Mucosa of rectum (tissue), 2 donors: ENCODE results near the gene TRIM66.

Experiments used
- H3K27ac ChIP-seq, 2 donors: one replicate each; pipeline ENCODE4 v1.7.0; 2013; ENCODE audit warnings: inconsistent platforms in 2 of 2, low read depth in 2 of 2, low read length in 2 of 2
- H3K27me3 ChIP-seq, 2 donors: one replicate each; pipeline ENCODE4 v1.7.0; 2013; ENCODE audit warnings: low read length in 2 of 2; ENCODE audit not compliant: control insufficient read depth in 2 of 2, insufficient read depth in 2 of 2
- H3K36me3 ChIP-seq, 2 donors: one replicate each; pipeline ENCODE4 v1.7.0; 2013; ENCODE audit warnings: low read length in 2 of 2; ENCODE audit not compliant: control insufficient read depth in 2 of 2, insufficient read depth in 2 of 2
- H3K4me1 ChIP-seq, 2 donors: one replicate each; pipeline ENCODE4 v1.7.0; 2013; ENCODE audit warnings: low read length in 2 of 2, mild to moderate bottlenecking in 1 of 2; ENCODE audit not compliant: control insufficient read depth in 2 of 2, insufficient read depth in 2 of 2
- H3K4me3 ChIP-seq, 2 donors: one replicate each; pipeline ENCODE4 v1.7.0; 2013; ENCODE audit warnings: low read length in 2 of 2
- H3K9ac ChIP-seq, 2 donors: one replicate each; pipeline ENCODE4 v1.7.0; 2013; ENCODE audit warnings: low read length in 2 of 2, low read depth in 1 of 2, mild to moderate bottlenecking in 1 of 2
- H3K9me3 ChIP-seq, 2 donors: one replicate each; pipeline ENCODE4 v1.7.0; 2013; ENCODE audit warnings: low read length in 2 of 2; ENCODE audit not compliant: control insufficient read depth in 2 of 2
- donor health status: healthy.
- donor health status: Normal muscosa, but diverticular disease.

The TRIM66 gene

DNA sequence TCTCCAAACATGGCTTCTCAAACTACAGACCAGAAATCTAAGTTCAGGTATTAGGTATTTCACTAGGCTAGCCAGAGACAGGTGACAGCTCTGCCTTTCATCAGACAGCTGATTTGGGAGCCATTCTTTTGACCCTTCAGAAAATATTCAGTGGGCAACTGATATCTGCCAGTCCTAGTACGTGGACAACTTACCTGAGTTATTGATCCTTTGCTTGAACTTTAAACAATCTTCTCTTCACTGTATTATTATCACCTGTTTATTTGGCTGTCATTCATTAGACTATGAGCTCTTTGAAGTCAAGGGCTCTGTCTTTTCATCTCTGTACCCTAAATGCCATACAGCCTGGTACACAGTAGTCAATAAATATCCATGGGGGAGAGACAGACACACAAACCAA is 17.2 kb downstream of the TRIM66 start:
- no peaks in the 10 kb centered on the region for H3K27me3 ChIP-seq
- H3K9me3 ChIP-seq: no peaks in the 10 kb centered on the region
- no peak overlapping the region for H3K27ac ChIP-seq
- H3K4me3 ChIP-seq: no peak overlapping the region
- H3K36me3 ChIP-seq: no peaks in the 10 kb centered on the region
- no peaks in the 10 kb centered on the region for H3K4me1 ChIP-seq
- no peak overlapping the region for H3K9ac ChIP-seq

DNA sequence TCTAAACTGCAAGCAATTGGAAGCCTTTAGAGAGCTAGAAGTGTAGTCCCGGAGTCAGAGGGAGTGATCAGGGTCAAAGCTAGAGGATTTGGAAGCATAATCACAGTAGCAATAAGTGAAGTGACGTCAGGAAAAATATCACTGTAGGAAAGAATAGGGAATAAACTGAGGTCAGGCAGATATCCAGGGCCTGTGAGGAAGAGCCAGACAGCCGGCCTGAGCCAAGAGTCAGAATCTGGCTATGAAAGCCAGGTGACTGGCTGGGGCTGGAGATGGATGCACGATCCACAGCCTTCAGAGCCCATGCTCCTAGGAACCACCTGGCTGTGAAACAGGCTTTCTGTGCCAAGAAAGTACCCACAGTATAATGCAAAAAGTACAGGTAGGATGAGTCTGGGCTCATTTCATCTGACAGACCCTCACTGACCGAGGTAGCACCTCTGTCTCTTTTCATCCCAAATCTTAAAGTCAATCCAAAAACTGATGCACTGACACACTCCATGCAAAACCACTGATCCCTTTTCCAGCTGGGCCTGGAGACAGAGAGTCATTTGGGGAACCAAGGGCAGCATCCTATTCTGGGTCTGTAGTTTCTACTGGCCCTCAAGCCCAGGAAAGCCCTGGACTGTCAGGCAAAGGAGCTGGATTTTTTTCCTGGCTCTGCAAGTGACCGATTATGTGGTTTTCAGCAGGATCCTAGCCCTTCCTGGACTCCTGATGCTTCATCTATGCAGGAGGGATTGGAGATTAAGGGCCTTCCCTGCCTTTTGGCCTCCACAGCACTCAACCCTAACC is 21.3 kb downstream of the TRIM66 start:
- H3K9me3 ChIP-seq: no peaks in the 10 kb centered on the region
- H3K9ac ChIP-seq: no peak overlapping the region
- H3K27ac ChIP-seq: no peak overlapping the region
- no peaks in the 10 kb centered on the region for H3K27me3 ChIP-seq
- H3K36me3 ChIP-seq: no peaks in the 10 kb centered on the region
- no peak overlapping the region for H3K4me3 ChIP-seq
- no peaks in the 10 kb centered on the region for H3K4me1 ChIP-seq

DNA sequence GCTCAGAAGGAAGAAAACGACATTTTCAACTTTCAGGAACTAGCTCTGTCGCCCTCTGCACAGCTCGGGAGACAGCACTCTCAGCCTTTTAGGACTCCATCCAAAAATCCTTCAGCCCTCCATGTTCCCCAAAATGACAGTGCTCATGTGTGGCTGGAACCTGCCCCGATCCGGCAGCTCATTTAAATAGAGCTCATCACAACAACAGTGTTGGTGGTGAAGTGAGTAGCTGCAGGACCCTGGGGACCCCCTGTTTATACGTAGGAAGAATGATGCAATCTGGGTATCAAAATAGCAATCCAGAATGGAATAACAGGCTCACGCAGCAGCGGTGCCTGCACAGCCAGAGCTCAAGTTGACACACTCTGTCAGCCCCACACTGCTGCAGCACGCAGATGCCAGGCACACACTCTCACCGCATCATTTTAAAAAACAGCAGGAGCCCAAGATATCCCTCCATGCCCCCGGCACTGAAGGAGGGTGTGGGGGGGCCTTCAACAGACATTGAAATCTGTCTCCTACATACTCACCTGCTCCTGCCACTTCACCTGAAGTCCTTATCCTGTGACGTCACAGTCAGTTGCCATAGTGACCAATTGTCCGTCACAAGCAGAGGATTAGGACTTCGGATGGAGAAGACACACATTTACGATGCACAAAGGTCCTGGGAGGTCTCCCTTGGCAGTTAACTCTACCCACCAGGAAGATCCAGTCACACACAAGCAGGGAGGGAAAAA is 24.0 kb downstream of the TRIM66 start:
- Histone ChIP-seq H3K4me1 (no peaks in the 10 kb centered on the region), H3K9ac (no peak overlapping the region), H3K36me3 (no peaks in the 10 kb centered on the region), H3K27me3 (no peaks in the 10 kb centered on the region), H3K9me3 (no peaks in the 10 kb centered on the region), H3K27ac (no peak overlapping the region), H3K4me3 (no peak overlapping the region)

DNA sequence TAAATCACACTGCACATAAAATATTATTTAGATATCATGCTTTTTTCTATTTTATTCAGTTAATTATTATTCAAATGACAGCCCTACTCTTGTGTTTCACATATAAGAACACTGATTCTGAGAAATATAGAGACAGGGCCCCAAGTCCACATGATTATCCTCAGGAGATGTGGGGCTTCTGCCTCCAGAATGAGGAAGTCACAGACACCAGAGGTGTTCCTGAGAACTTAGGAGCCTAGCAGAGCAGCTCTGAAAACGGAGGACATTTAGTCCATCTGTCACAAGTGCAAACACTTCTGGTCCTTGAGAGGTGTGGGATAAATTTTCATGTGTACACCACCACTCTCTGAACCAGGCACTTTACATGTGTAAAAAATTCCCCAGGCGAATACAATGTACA is 26.2 kb downstream of the TRIM66 start:
- Histone ChIP-seq H3K4me3 (no peak overlapping the region), H3K27me3 (no peaks in the 10 kb centered on the region), H3K27ac (no peak overlapping the region), H3K9me3 (no peaks in the 10 kb centered on the region), H3K36me3 (peaks cover 0 to 4% of the 10 kb centered on the region in 2 donors), H3K4me1 (no peaks in the 10 kb centered on the region), H3K9ac (no peak overlapping the region)

DNA sequence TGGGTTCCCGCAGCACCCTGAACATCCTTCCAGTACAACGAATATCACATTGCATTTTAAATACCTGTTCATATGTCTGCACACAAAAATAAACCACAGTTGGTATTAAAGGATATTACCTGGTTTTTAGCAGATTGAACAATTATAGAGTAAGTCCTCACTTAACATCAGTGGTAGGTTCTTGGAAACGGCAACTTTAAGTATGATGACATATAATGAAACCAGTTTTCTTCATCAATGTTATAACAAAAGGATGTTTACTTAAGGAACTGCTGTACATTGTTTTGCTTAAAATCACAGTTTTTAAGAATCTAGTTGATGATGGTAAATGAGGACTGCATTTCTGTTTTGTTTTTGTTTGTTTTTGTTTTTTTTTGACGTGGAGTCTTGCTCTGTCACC is 28.0 kb downstream of the TRIM66 start:
- no peak overlapping the region for H3K9ac ChIP-seq
- H3K27ac ChIP-seq: no peak overlapping the region
- H3K36me3 ChIP-seq: peaks cover 4 to 7% of the 10 kb centered on the region in 2 donors
- H3K27me3 ChIP-seq: no peaks in the 10 kb centered on the region
- H3K9me3 ChIP-seq: no peaks in the 10 kb centered on the region
- no peaks in the 10 kb centered on the region for H3K4me1 ChIP-seq
- no peak overlapping the region for H3K4me3 ChIP-seq

DNA sequence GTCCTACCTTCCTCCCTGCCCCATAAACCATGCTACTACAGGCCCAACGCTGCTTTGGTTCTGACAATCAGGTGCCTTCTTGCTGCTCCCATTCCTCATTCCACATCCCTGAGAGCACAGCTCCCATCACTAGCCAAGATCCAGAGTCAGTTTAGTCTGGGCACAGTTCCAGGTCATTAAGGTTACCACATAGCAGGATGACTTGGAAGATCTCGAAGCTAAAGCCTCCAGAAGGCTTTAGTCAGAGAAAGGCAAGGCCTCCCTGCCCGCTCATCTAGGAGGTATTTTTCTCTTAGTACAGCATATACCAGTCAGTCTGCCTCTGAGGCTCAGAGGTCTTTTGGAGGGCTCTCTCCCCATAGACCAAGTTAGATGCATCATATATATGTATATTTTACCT is 30.3 kb downstream of the TRIM66 start:
- Histone ChIP-seq H3K9ac (no peak overlapping the region), H3K27me3 (no peaks in the 10 kb centered on the region), H3K9me3 (no peaks in the 10 kb centered on the region), H3K4me3 (no peak overlapping the region), H3K4me1 (no peaks in the 10 kb centered on the region), H3K27ac (no peak overlapping the region), H3K36me3 (peaks cover 17% of the 10 kb centered on the region in 2 donors)

DNA sequence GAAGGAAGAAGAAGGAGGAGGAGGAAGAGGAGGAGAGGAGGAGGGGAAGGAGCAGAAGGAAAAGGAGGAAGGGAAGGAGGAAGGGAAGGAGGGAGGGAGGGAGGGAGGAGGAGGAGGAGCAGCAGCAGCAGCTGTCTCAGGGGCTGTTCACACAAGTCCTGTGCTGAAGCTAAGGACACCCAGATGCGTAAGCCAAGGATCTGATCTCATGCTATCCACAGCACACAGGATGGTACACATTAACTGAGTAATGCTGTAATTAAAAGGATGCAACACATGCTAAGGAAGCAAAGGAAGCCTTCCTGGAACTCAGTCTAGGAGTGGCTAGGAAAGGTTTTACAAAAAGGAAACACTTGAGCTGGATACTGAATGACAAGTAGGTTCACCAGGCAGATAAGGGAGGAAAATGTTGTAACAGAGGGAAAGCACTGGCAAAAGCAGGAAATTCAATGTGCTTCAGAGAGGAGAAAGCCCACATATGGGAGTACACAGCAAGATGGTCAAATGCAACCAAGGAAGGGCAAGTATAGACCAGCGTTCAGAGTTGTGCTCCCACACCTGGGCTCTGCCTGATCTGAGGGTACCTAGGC is 32.0 kb downstream of the TRIM66 start:
- H3K9me3 ChIP-seq: no peaks in the 10 kb centered on the region
- H3K4me3 ChIP-seq: no peak overlapping the region
- no peak overlapping the region for H3K27ac ChIP-seq
- H3K4me1 ChIP-seq: no peaks in the 10 kb centered on the region
- H3K36me3 ChIP-seq: peaks cover 29 to 30% of the 10 kb centered on the region in 2 donors
- no peak overlapping the region for H3K9ac ChIP-seq
- no peaks in the 10 kb centered on the region for H3K27me3 ChIP-seq

DNA sequence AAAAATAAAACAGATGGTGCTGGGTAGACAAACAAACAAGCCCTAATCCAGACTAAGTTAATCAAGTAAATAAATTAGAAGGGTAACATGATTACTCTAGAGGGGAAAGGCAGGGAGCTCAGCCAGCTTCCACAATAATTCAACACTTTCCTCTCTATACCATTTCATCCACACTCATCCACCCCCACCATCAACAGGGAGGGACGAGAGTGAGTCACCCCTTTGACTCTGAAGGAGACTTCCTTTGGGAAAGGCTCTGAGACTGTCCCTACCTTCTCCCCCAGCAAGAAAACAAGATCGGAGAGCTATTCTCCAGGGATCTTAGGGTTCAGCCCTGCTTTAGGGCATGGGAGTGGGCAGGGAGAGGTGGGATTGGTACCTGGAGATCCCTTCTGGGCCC is 33.1 kb downstream of the TRIM66 start:
- H3K9ac ChIP-seq: no peak overlapping the region
- no peaks in the 10 kb centered on the region for H3K27me3 ChIP-seq
- H3K4me1 ChIP-seq: no peaks in the 10 kb centered on the region
- peaks cover 33 to 40% of the 10 kb centered on the region in 2 donors for H3K36me3 ChIP-seq
- H3K27ac ChIP-seq: no peak overlapping the region
- no peak overlapping the region for H3K4me3 ChIP-seq
- no peaks in the 10 kb centered on the region for H3K9me3 ChIP-seq

DNA sequence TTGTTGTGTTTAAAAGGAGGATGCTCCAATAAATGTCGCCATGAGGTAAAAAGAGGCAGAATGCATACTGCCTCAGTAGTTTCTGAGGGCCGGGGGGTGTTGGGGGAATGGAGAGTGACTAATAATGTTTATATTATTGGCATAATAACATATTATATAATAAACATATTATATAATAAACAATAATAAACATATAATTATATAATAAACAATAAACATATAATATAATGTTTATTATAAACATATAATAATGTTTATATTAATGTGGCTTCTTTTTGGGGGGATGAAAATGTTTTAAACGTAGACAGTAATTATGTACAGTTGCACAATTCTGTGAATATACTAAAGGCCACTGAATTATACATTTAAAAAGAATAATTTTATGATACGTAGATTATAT is 35.6 kb downstream of the TRIM66 start:
- no peaks in the 10 kb centered on the region for H3K4me1 ChIP-seq
- peaks cover 33 to 42% of the 10 kb centered on the region in 2 donors for H3K36me3 ChIP-seq
- no peak overlapping the region for H3K27ac ChIP-seq
- H3K4me3 ChIP-seq: no peak overlapping the region
- H3K9me3 ChIP-seq: no peaks in the 10 kb centered on the region
- H3K9ac ChIP-seq: no peak overlapping the region
- H3K27me3 ChIP-seq: no peaks in the 10 kb centered on the region

DNA sequence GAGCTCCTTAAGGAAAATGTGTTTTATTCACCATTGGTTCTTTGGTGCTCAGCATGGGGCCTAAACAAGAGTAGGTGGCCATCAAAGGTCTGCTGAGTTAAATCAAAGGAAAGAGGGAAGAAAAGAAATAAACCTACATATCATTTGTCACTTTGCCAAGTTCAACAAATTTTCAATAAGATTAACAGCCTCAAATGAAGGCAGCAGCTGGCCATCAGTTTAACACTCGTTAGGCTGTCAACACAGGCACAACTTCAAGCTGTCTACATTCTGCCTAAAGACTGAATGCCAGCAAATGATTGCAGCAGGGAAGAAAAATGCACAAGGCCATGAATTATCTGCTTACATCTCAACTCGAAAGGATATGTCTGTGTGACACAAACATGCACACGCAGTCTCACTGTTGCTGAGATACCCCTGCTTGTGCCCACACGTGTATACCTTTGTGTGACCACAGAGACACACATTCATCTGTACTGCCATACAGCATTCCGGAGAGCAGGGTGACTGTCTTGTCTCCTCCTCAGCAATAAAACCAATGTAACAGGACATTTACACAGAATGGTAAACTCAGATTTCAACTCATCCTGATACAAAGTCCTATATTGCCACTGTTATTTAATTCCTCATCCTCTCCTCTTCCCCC is 40.1 kb downstream of the TRIM66 start:
- no peak overlapping the region for H3K9ac ChIP-seq
- H3K27ac ChIP-seq: no peak overlapping the region
- no peak overlapping the region for H3K4me3 ChIP-seq
- no peaks in the 10 kb centered on the region for H3K27me3 ChIP-seq
- peaks cover 31 to 50% of the 10 kb centered on the region in 2 donors for H3K36me3 ChIP-seq
- H3K4me1 ChIP-seq: no peaks in the 10 kb centered on the region
- H3K9me3 ChIP-seq: no peaks in the 10 kb centered on the region
